ENCODE results near the gene CILP2.

CILP2 gene

DNA sequence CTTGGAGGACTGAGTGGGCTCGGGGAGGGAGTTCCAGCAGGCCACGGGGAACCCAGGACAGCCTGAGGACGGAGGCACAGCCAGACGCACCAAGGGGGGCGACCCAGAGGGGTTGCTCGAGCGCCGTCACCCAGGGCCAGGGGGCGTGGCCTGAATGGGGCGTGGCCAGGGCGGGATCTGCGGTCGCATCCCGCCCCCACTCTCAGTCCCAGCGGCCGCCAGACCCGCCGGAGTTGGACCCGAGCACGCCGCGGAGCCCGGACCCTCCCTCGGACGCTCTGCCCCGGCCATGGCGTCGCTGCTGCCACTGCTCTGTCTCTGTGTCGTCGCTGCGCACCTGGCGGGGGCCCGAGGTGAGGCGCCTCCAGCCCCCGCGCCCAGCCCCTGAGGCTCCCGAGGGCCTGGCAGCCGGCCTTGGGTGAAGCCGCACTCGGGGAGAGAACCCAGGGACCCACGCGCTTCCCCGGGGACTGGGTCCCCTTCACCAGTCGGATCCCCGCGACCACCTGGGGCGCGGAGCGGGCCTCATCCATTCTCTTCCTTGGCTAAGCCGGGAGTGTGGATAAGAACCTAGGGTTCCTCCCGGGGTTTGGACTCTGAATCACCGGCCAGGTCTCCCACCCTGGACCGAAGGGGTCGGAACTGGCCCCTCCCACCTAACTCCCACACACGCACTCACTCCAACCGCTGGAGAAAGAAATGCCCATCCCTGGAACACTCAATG lies at the start of gene CILP2:
CILP2 (plus strand) TSS at position 205 of the 724 bp plus-strand sequence; CDS start at position 290, 85 bp downstream.
- H3K4me3 ChIP-seq (ENCODE audit: low read length) = peak within 1 kb of the TSS; percentile 9; the same call in 1 of the 2 replicates
- TF ChIP-seq, protein P1, sequence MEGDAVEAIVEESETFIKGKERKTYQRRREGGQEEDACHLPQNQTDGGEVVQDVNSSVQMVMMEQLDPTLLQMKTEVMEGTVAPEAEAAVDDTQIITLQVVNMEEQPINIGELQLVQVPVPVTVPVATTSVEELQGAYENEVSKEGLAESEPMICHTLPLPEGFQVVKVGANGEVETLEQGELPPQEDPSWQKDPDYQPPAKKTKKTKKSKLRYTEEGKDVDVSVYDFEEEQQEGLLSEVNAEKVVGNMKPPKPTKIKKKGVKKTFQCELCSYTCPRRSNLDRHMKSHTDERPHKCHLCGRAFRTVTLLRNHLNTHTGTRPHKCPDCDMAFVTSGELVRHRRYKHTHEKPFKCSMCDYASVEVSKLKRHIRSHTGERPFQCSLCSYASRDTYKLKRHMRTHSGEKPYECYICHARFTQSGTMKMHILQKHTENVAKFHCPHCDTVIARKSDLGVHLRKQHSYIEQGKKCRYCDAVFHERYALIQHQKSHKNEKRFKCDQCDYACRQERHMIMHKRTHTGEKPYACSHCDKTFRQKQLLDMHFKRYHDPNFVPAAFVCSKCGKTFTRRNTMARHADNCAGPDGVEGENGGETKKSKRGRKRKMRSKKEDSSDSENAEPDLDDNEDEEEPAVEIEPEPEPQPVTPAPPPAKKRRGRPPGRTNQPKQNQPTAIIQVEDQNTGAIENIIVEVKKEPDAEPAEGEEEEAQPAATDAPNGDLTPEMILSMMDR (conservative IDR thresholded peaks at IDR 0.05; ENCODE audit: low read length) = no peak
- DNase-seq (ENCODE audit: low read depth) = no peak

- TF ChIP-seq, protein P1 (conservative IDR thresholded peaks at IDR 0.05; ENCODE audit: low read length) = no peak
- H3K4me3 ChIP-seq (ENCODE audit: low read length) = peak overlapping the region; percentile 39
- DNase-seq (ENCODE audit: low read depth) = peak; percentile 96
Measured at GRCh38 chr19:19488875-19489690, 49.0 kb upstream of the CILP2 start.

- TF ChIP-seq, protein P1 (conservative IDR thresholded peaks at IDR 0.05; ENCODE audit: low read length) = no peak
- H3K4me3 ChIP-seq (ENCODE audit: low read length) = no peak overlapping the region
Measured at GRCh38 chr19:19489804-19490204, 48.3 kb upstream of the CILP2 start.

GRCh38 chr19:19490214-19490968 lies 47.7 kb upstream of the CILP2 start:
- DNase-seq (ENCODE audit: low read depth) = peak; percentile 81
- H3K4me3 ChIP-seq (ENCODE audit: low read length) = no peak overlapping the region
- TF ChIP-seq, protein P1 (conservative IDR thresholded peaks at IDR 0.05; ENCODE audit: low read length) = peak; percentile 82

More at GRCh38 chr19:19489804-19490204, 48.3 kb upstream of the CILP2 start:
- DNase-seq (ENCODE audit: low read depth) = no peak

- TF ChIP-seq, protein P1 (conservative IDR thresholded peaks at IDR 0.05; ENCODE audit: low read length) = no peak
Measured at GRCh38 chr19:19491321-19492025, 46.6 kb upstream of the CILP2 start.

GRCh38 chr19:19492026-19492610 lies 45.9 kb upstream of the CILP2 start:
- TF ChIP-seq, protein P1 (conservative IDR thresholded peaks at IDR 0.05; ENCODE audit: low read length) = no peak
- no peak for DNase-seq (ENCODE audit: low read depth)
- H3K4me3 ChIP-seq (ENCODE audit: low read length) = no peak overlapping the region

More at GRCh38 chr19:19491321-19492025, 46.6 kb upstream of the CILP2 start:
- DNase-seq (ENCODE audit: low read depth) = no peak
- H3K4me3 ChIP-seq (ENCODE audit: low read length) = no peak overlapping the region

Measured in AG10803 (cell line).